Subcutaneous adipose tissue (tissue), 4 donors: Measurements from ENCODE around the gene CKAP2L. TPM values are rescaled to one million over a fixed set of nuclear protein-coding genes. Genes with fewer than 3 reads are reported as not detected.

Source experiments
- CTCF ChIP-seq: fragments of 450-650 bp; IDR thresholded peaks from one replicate; pipeline ENCODE4 v1.5.1; 2016; ENCODE audit warnings: low read depth, mild to moderate bottlenecking, control low read depth, antibody characterized with exemption, moderate library complexity
- total RNA-seq, 4 donors: library from RNA; depleted of rRNA; stranded (reverse); fragments of >200 nt; gene quantifications; one replicate each; pipeline ENCODE4 v1.1.0, GENCODE V29; 2016

Gene CKAP2L
- total RNA-seq, 4 donors from 2014 or later: 0.19 to 3.1 (median 1.5) TPM; not detected in 1

GRCh38 chr2:112730791-112731190, 33.6 kb downstream of the CKAP2L start:
- TF ChIP-seq CTCF: no peak

GRCh38 chr2:112730216-112730615, 34.2 kb downstream of the CKAP2L start:
- TF ChIP-seq CTCF: no peak

GRCh38 chr2:112728378-112729175, 35.8 kb downstream of the CKAP2L start:
- no peak for TF ChIP-seq CTCF

GRCh38 chr2:112728029-112728362, 36.4 kb downstream of the CKAP2L start:
- TF ChIP-seq CTCF: no peak

GRCh38 chr2:112727276-112728028, 37.0 kb downstream of the CKAP2L start:
- TF ChIP-seq CTCF: no peak

- no peak for TF ChIP-seq CTCF
Measured at GRCh38 chr2:112726487-112727190, 37.8 kb downstream of the CKAP2L start.
